ENCODE results near the gene SPIN1.

- TF ChIP-seq CTCF (IDR thresholded peaks at IDR 0.05) (no peak), POLR2A (IDR thresholded peaks at IDR 0.05) (no peak)
Observed at GRCh38 chr9:88418715-88419540, 30.7 kb downstream of the SPIN1 start.
